LNCaP clone FGC (cell line): ENCODE results near the gene FREM2.

Experiments used
- DNase-seq: peaks from one replicate; pipeline ENCODE4 v3.0.0-alpha.2; 2011; ENCODE audit warnings: low read depth
- H3K4me3 ChIP-seq: 2 replicates; pipeline ENCODE4 v1.5.1; 2011; ENCODE audit warnings: mild to moderate bottlenecking, low read depth, low read length, control low read depth
- TF ChIP-seq, protein P1 (sequence below): IDR thresholded peaks from 2 replicates; pipeline ENCODE4 v1.5.1; 2012; ENCODE audit warnings: mild to moderate bottlenecking; ENCODE audit not compliant: control insufficient read depth, insufficient read depth; ENCODE audit errors: extremely low read depth

Gene FREM2

DNA sequence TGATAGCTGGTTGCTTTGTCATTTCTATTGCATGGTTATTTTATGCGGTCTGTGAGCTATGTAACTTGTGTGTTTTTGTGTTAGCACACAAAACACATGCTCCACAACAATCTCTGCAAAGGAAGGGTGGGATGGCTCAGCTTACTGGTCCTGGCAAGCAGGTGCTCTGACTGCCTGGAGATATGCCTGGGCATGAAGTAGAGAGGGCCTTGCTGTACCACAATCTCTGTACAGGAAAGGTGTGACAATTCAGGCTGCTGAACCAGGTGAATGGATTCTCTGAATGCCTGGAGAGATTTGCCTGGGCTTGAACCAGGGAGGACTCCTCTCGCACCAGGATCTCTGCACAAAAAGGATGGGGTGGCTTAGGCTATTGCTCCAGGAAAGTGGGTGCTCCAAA, 234.2 kb downstream of the FREM2 start:
- H3K4me3 ChIP-seq: no peak overlapping the region
- no peak for DNase-seq
- TF ChIP-seq, protein P1, sequence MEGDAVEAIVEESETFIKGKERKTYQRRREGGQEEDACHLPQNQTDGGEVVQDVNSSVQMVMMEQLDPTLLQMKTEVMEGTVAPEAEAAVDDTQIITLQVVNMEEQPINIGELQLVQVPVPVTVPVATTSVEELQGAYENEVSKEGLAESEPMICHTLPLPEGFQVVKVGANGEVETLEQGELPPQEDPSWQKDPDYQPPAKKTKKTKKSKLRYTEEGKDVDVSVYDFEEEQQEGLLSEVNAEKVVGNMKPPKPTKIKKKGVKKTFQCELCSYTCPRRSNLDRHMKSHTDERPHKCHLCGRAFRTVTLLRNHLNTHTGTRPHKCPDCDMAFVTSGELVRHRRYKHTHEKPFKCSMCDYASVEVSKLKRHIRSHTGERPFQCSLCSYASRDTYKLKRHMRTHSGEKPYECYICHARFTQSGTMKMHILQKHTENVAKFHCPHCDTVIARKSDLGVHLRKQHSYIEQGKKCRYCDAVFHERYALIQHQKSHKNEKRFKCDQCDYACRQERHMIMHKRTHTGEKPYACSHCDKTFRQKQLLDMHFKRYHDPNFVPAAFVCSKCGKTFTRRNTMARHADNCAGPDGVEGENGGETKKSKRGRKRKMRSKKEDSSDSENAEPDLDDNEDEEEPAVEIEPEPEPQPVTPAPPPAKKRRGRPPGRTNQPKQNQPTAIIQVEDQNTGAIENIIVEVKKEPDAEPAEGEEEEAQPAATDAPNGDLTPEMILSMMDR: no peak

DNA sequence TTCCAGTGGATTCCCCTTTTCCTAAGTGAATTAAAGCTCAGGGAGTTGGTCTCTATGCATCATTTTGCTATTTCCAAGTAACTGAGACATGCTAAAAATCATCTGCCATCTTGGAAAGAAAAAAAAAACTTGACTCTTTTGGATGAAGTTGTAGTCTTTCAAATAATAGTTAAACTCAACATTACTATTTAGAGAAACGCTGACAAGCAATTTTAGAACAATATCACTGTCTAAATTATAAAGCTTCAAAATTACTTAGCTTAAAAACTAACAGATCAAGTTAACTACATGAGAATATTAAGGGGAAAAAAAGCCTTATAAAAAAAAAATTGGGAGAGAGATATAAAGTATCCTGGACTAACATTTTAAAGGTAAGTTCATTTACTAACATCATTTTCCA, 235.3 kb downstream of the FREM2 start:
- no peak overlapping the region for H3K4me3 ChIP-seq
- no peak for DNase-seq
- TF ChIP-seq, protein P1: no peak

DNA sequence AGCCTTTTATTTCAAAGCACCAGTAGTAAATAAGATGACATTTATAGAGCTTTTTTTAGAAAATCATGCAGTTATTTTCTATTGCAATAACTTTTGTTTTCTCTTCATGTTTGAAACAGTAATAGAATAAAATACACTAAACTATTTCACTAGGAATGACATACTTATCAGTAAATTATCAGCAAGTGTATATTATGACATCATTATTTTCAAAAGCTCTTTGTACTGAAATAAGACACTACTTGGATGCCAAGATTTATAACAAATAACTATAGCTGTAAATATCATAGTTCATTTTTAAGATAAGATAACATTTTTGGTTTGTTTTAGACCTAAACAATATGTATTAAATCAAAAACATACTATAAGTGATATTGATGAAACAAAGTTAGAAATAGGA, 246.9 kb downstream of the FREM2 start:
- H3K4me3 ChIP-seq: no peak overlapping the region
- TF ChIP-seq, protein P1: no peak
- DNase-seq: no peak
